Ishikawa (cell line): Measurements from ENCODE around the gene LST1.

Experiments used
- CEBPB ChIP-seq: IDR thresholded peaks from 2 replicates; pipeline ENCODE4 v1.6.1; 2012
- CREB1 ChIP-seq: IDR thresholded peaks from 2 replicates; pipeline ENCODE4 v1.6.1; 2012; ENCODE audit warnings: low read depth
- EGR1 ChIP-seq: IDR thresholded peaks from 2 replicates; pipeline ENCODE4 v1.6.1; 2012
- EP300 ChIP-seq: IDR thresholded peaks from 2 replicates; pipeline ENCODE4 v1.6.1; 2012; ENCODE audit warnings: borderline replicate concordance
- FOXM1 ChIP-seq: IDR thresholded peaks from 2 replicates; pipeline ENCODE4 v1.6.1; 2012; ENCODE audit warnings: low read depth, borderline replicate concordance
- MAX ChIP-seq: IDR thresholded peaks from 2 replicates; pipeline ENCODE4 v1.6.1; 2012
- NFIC ChIP-seq: IDR thresholded peaks from 2 replicates; pipeline ENCODE4 v1.6.1; 2012
- RAD21 ChIP-seq: IDR thresholded peaks from 2 replicates; pipeline ENCODE4 v1.6.1; 2012; ENCODE audit warnings: low read depth
- REST ChIP-seq: IDR thresholded peaks from 2 replicates; pipeline ENCODE4 v1.6.1; 2012; ENCODE audit warnings: low read depth, mild to moderate bottlenecking
- TAF1 ChIP-seq: IDR thresholded peaks from 2 replicates; pipeline ENCODE4 v1.6.1; 2012; ENCODE audit warnings: low read depth, mild to moderate bottlenecking
- TCF12 ChIP-seq: IDR thresholded peaks from 2 replicates; pipeline ENCODE4 v1.6.1; 2012; ENCODE audit warnings: low read depth
- TEAD4 ChIP-seq: IDR thresholded peaks from 2 replicates; pipeline ENCODE4 v1.6.1; 2012
- USF1 ChIP-seq: IDR thresholded peaks from 2 replicates; pipeline ENCODE4 v1.6.1; 2012
- YY1 ChIP-seq: IDR thresholded peaks from 2 replicates; pipeline ENCODE4 v1.6.1; 2012; ENCODE audit warnings: low read depth
- ZBTB7A ChIP-seq: IDR thresholded peaks from 2 replicates; pipeline ENCODE4 v1.6.1; 2012; ENCODE audit warnings: low read depth

The LST1 gene

GRCh38 chr6:31567531-31568370 lies 18.3 kb upstream of the LST1 start:
- TF ChIP-seq RAD21: no peak
- no peak for TF ChIP-seq CREB1
- TF ChIP-seq CEBPB: no peak
- TF ChIP-seq YY1: no peak
- no peak for TF ChIP-seq MAX
- TF ChIP-seq EGR1: no peak
- TF ChIP-seq NFIC: no peak
- no peak for TF ChIP-seq REST
- TF ChIP-seq EP300: no peak
- no peak for TF ChIP-seq FOXM1

GRCh38 chr6:31568537-31568961 lies 17.5 kb upstream of the LST1 start:
- TF ChIP-seq NFIC: no peak
- no peak for TF ChIP-seq YY1
- TF ChIP-seq USF1: no peak
- no peak for TF ChIP-seq TCF12
- no peak for TF ChIP-seq FOXM1
- no peak for TF ChIP-seq REST
- no peak for TF ChIP-seq EGR1
- no peak for TF ChIP-seq CEBPB
- no peak for TF ChIP-seq ZBTB7A
- TF ChIP-seq CREB1: no peak
- no peak for TF ChIP-seq TEAD4
- no peak for TF ChIP-seq TAF1

GRCh38 chr6:31569861-31570536 lies 16.1 kb upstream of the LST1 start:
- TF ChIP-seq EP300: no peak
- no peak for TF ChIP-seq TEAD4
- no peak for TF ChIP-seq TAF1
- TF ChIP-seq EGR1: no peak
- TF ChIP-seq USF1: no peak
- no peak for TF ChIP-seq CEBPB
- no peak for TF ChIP-seq FOXM1

- TF ChIP-seq NFIC (no peak), USF1 (no peak), YY1 (no peak), TEAD4 (no peak), RAD21 (no peak), EP300 (no peak), MAX (no peak)
Measured at GRCh38 chr6:31572041-31572911, 13.8 kb upstream of the LST1 start, which contains the start of gene LTA. Gene LTA (plus strand): TSS chr6:31572289. CDS start chr6:31572743, 454 bp downstream.
